ENCODE results near the gene KIAA1671.

The KIAA1671 gene

GRCh38 chr22:25045159-25045558, 92.6 kb downstream of the KIAA1671 start:
- no peak for DNase-seq (ENCODE audit: low read depth)

- no peak for DNase-seq (ENCODE audit: low read depth)
These were observed 95.6 kb downstream of the KIAA1671 start for GRCh38 chr22:25048071-25048470.

GRCh38 chr22:25048659-25049647, 96.4 kb downstream of the KIAA1671 start:
- peak; percentile 57 for DNase-seq (ENCODE audit: low read depth)

GRCh38 chr22:25049770-25050169, 97.3 kb downstream of the KIAA1671 start:
- DNase-seq (ENCODE audit: low read depth): no peak

GRCh38 chr22:25050566-25050965, 98.0 kb downstream of the KIAA1671 start:
- DNase-seq (ENCODE audit: low read depth): no peak

- DNase-seq (ENCODE audit: low read depth): no peak
These were observed 98.6 kb downstream of the KIAA1671 start for GRCh38 chr22:25051073-25051472.

- DNase-seq (ENCODE audit: low read depth): no peak
These were observed 99.6 kb downstream of the KIAA1671 start for GRCh38 chr22:25051983-25052710.

GRCh38 chr22:25053153-25053805, 100.8 kb downstream of the KIAA1671 start:
- no peak for DNase-seq (ENCODE audit: low read depth)

GRCh38 chr22:25054943-25055511, 102.5 kb downstream of the KIAA1671 start:
- DNase-seq (ENCODE audit: low read depth): no peak

GRCh38 chr22:25057013-25057881, 104.7 kb downstream of the KIAA1671 start:
- DNase-seq (ENCODE audit: low read depth): peak; percentile 59

- DNase-seq (ENCODE audit: low read depth): no peak
These were observed 106.9 kb downstream of the KIAA1671 start for GRCh38 chr22:25059438-25059837.

GRCh38 chr22:25060522-25061071, 108.1 kb downstream of the KIAA1671 start:
- no peak for DNase-seq (ENCODE audit: low read depth)

- no peak for DNase-seq (ENCODE audit: low read depth)
These were observed 108.6 kb downstream of the KIAA1671 start for GRCh38 chr22:25061134-25061533.

- DNase-seq (ENCODE audit: low read depth): no peak
These were observed 109.3 kb downstream of the KIAA1671 start for GRCh38 chr22:25061605-25062376.

GRCh38 chr22:25062386-25063085, 110.0 kb downstream of the KIAA1671 start:
- DNase-seq (ENCODE audit: low read depth): peak; percentile 48

- DNase-seq (ENCODE audit: low read depth): no peak
These were observed 112.5 kb downstream of the KIAA1671 start for GRCh38 chr22:25064894-25065560.

GRCh38 chr22:25066861-25067435, 114.4 kb downstream of the KIAA1671 start:
- DNase-seq (ENCODE audit: low read depth): no peak

- peak; percentile 49 for DNase-seq (ENCODE audit: low read depth)
These were observed 115.4 kb downstream of the KIAA1671 start for GRCh38 chr22:25067851-25068421.

All from stimulated activated CD8-positive, alpha-beta memory T cell treated with anti-CD3 and anti-CD28 coated beads, Interleukin-15, amount 100 ng/mL, for 1 hour (primary cell).